Neutrophil (primary cell): ENCODE results near the gene KIF3C.
"Not testable (repeated sequence)": the region's sequence is repeated elsewhere in the genome, so short reads cannot be mapped to it uniquely, and the experiment has no call there.

Experiments
- H3K27ac ChIP-seq: fragments of 200-600 bp; sonication (generic); 2 replicates; pipeline ENCODE4 v1.5.1; 2016; ENCODE audit warnings: mild to moderate bottlenecking, moderate library complexity
- H3K27me3 ChIP-seq: fragments of 200-600 bp; sonication (generic); 2 replicates; pipeline ENCODE4 v1.6.0; 2016; ENCODE audit warnings: mild to moderate bottlenecking
- H3K36me3 ChIP-seq: fragments of 200-600 bp; sonication (generic); 2 replicates; pipeline ENCODE4 v1.5.1; 2017
- H3K4me1 ChIP-seq, 2 experiments: fragments of 200-600 bp in 1 of 2; sonication (generic) in 1 of 2; 1 replicate in 1 of 2; 2 replicates in 1 of 2; pipeline versions ENCODE4 v1.5.1 to v1.6.1; 2013 to 2016; ENCODE audit warnings: low read depth in 1 of 2, low read length in 1 of 2, mild to moderate bottlenecking in 1 of 2, moderate library complexity in 1 of 2; ENCODE audit not compliant: control insufficient read depth in 1 of 2, insufficient read depth in 1 of 2
- H3K4me3 ChIP-seq, 2 experiments: fragments of 200-600 bp in 1 of 2; sonication (generic) in 1 of 2; 1 replicate in 1 of 2; 2 replicates in 1 of 2; pipeline ENCODE4 v1.5.1; 2013 to 2016; ENCODE audit warnings: low read depth in 1 of 2, low read length in 1 of 2, mild to moderate bottlenecking in 1 of 2, moderate library complexity in 1 of 2
- H3K9me3 ChIP-seq: fragments of 200-600 bp; sonication (generic); 2 replicates; pipeline ENCODE4 v1.5.1; 2016
- TF ChIP-seq, protein P1 (sequence below): fragments of 200-600 bp; sonication (generic); IDR thresholded peaks from 2 replicates; pipeline ENCODE4 v1.5.1; 2016; ENCODE audit warnings: antibody characterized with exemption

KIF3C gene

DNA sequence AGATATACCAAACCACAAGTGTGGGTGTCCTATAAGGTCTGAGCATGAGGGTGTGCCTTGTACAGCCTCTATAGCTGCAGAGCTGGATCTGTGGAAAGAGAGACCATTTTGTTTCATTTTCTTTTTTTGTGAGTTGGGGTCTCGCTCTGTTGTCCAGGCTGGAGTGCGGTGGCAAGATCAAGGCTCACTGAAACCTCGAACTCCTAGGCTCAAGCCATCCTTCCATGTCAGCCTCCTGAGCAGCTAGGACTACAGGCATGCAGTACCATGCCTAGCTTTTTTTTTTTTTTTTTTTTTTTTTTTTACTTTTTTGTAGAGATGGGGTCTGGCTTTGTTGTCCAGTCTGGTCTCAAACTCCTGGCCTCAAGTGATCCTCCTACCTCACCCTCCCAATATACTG, 10.7 kb downstream of the KIF3C start:
- H3K36me3 ChIP-seq = peaks cover 22% of the 10 kb centered on the region
- H3K4me3 ChIP-seq = no peak overlapping the region
- H3K4me1 ChIP-seq = no peaks in the 10 kb centered on the region
- no peaks in the 10 kb centered on the region for H3K9me3 ChIP-seq
- H3K27me3 ChIP-seq = no peaks in the 10 kb centered on the region
- no peak overlapping the region for H3K27ac ChIP-seq
- TF ChIP-seq, protein P1, sequence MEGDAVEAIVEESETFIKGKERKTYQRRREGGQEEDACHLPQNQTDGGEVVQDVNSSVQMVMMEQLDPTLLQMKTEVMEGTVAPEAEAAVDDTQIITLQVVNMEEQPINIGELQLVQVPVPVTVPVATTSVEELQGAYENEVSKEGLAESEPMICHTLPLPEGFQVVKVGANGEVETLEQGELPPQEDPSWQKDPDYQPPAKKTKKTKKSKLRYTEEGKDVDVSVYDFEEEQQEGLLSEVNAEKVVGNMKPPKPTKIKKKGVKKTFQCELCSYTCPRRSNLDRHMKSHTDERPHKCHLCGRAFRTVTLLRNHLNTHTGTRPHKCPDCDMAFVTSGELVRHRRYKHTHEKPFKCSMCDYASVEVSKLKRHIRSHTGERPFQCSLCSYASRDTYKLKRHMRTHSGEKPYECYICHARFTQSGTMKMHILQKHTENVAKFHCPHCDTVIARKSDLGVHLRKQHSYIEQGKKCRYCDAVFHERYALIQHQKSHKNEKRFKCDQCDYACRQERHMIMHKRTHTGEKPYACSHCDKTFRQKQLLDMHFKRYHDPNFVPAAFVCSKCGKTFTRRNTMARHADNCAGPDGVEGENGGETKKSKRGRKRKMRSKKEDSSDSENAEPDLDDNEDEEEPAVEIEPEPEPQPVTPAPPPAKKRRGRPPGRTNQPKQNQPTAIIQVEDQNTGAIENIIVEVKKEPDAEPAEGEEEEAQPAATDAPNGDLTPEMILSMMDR = no peak

DNA sequence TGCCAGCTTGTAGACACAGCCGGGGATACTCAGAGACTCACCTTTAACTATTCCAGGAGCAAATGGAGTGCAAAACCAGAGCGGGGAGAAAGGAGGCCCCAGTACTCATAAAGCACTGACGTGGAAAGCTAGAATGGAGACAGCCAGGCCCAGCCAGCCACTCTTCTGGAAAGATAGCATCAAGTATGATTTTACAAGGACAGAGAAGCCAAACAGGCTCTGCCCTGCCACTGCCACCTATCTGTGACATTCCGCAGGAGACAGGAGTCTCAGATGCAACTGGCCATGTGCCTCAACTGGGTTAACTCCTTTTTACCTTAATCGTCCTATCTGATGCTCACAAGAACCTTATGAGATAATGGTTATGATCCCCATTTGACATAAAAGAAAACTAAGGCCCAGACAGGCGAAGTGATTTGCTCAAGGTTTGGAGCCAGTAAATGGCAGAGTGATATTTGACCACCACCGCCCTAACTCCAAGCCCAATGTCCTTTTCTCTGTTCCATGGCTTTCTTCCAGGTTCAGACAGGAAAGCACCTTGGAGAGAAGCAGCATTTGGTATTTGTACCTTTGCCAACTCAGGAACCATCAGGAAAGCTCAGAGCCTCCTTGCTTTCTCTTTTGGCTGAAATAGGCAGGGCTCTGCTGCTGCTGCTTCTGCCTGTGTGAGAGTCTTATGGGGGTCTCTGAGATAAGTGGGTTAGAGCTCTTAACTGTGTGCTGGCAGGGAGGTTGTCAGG, 15.6 kb downstream of the KIF3C start:
- H3K4me1 ChIP-seq = peaks cover 8% of the 10 kb centered on the region in 2 experiments
- H3K4me3 ChIP-seq = no peak overlapping the region
- no peak overlapping the region for H3K27ac ChIP-seq
- peaks cover 23% of the 10 kb centered on the region for H3K36me3 ChIP-seq
- no peaks in the 10 kb centered on the region for H3K9me3 ChIP-seq
- TF ChIP-seq, protein P1 = no peak
- H3K27me3 ChIP-seq = no peaks in the 10 kb centered on the region

DNA sequence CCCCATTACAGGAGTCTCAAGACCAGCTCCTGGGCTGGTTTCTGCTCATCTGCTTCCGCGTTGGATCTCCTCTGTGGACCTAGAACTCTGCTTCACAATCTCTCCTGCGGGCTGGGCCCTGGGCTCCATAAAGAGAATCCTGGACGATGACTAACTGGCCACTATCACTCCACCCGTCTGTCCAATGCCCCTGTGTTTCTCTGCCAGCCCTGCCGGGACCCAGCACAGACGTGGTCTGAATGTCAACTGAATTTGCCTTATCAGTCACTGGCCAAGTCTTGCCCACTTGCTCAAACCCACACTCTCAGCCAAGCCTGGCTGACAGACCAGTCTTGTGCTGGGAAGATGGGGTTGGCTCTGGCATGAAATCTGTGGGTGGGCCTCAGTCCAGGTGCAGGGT, 17.4 kb downstream of the KIF3C start:
- H3K9me3 ChIP-seq = no peaks in the 10 kb centered on the region
- no peak overlapping the region for H3K27ac ChIP-seq
- H3K27me3 ChIP-seq = no peaks in the 10 kb centered on the region
- TF ChIP-seq, protein P1 = no peak
- H3K4me3 ChIP-seq = no peak overlapping the region
- peaks cover 19% of the 10 kb centered on the region for H3K36me3 ChIP-seq
- H3K4me1 ChIP-seq = peaks cover 26 to 27% of the 10 kb centered on the region in 2 experiments

DNA sequence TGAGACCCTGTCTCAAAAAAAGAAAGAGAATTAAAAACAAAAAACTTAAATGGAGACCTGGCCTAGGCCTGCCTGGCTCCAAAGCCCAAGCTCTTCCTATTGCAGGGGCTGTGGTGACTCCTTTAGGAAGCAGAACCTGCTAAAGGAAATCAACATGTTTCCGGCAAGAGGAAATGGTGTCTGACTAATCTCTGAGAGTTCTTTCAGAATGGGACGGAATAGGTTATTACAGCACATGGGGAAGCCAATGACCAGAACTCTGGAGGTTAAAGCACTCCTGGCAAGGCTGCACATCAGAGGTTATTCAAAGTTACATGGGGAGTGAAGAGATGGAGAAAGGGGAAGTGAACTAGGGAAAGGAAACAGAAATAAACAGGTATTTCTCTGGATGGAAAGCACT, 21.4 kb downstream of the KIF3C start:
- Histone ChIP-seq H3K27me3 (no peaks in the 10 kb centered on the region), H3K9me3 (no peaks in the 10 kb centered on the region), H3K27ac (peak overlapping the region; percentile 84), H3K4me1 (peaks cover 28 to 29% of the 10 kb centered on the region in 2 experiments), H3K36me3 (peaks cover 18% of the 10 kb centered on the region), H3K4me3 (peak overlapping the region in 1 of 2 experiments; percentile 22)
- TF ChIP-seq, protein P1 = no peak

DNA sequence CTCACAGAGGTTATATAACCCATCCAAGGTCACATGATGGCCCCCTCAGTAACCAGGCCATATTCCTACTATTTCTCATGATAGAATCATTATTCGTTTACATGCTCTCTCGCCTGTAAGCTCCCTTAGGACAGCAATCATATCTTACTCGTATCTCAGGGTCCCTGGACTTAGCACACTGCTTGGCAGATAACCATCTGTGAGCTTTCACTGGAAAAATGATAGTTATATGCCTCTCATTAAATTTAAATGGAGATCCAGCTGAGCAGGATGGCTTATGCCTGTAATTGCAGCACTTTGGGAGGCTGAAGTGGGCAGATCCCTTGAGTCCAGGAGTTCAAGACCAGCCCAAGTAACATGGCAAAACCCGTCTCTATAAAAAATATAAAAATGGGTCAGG, 21.9 kb downstream of the KIF3C start:
- TF ChIP-seq, protein P1 = no peak
- Histone ChIP-seq H3K4me1 (peaks cover 28 to 29% of the 10 kb centered on the region in 2 experiments), H3K4me3 (peak overlapping the region in 1 of 2 experiments; percentile 22), H3K36me3 (peaks cover 23% of the 10 kb centered on the region), H3K27ac (peak overlapping the region; percentile 84), H3K27me3 (no peaks in the 10 kb centered on the region), H3K9me3 (no peaks in the 10 kb centered on the region)

DNA sequence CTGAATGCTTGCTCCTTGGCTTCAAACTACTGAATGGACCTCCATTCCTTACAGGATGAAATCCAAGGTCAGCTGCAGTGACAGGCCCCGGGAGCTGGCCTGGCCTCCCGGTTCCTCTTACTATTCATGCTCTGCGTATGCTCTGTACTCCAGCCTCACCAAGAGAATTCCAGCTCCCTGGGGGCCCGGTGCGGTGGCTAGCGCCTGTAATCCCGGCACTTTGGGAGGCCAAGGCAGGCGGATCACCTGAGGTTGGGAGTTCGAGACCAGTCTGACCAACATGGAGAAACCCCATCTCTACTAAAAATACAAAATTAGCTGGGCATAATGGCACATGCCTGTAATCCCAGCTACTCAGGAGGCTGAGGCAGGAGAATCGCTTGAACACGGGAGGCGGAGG, 23.7 kb downstream of the KIF3C start:
- H3K4me3 ChIP-seq, H3K27me3 ChIP-seq, H3K27ac ChIP-seq, H3K9me3 ChIP-seq: not testable (repeated sequence)
- peaks cover 28 to 29% of the 10 kb centered on the region in 2 experiments for H3K4me1 ChIP-seq
- peaks cover 41% of the 10 kb centered on the region for H3K36me3 ChIP-seq
